IMR-90 (cell line): ENCODE results near the gene CLRN1. TPM values are rescaled to one million over a fixed set of nuclear protein-coding genes. Genes with fewer than 3 reads are reported as not detected.

Experiments used
- ATAC-seq: fragments of 200-7000 bp; cut with Tn5 transposase; 2 replicates; pipeline ENCODE4 v1.9.1; 2020; ENCODE audit warnings: low read depth, mild to moderate bottlenecking, moderate library complexity
- BruUV-seq: library from RNA; stranded (reverse); fragments of 400-500 nt; replicated peaks from 2 replicates; lab custom pipeline; 2021; lab: Mats Ljungman, UMichigan
- CTCF ChIA-PET: fragments of 300-600 bp; formaldehyde crosslinking; extraction: SDS; loops from one replicate; lab custom pipeline; 2021; ENCODE audit warnings: antibody characterized with exemption; lab: Yijun Ruan, JAX
- POLR2A ChIA-PET: fragments of 300-600 bp; sonication (Branson Sonifier 250); formaldehyde crosslinking; loops from one replicate; lab custom pipeline; 2022; ENCODE audit warnings: antibody characterized with exemption; ENCODE audit not compliant: unreplicated experiment; lab: Charles Lee
- DNase-seq: peaks from one replicate; pipeline ENCODE4 v3.0.0; 2013
- H2AFZ ChIP-seq: replicated peaks from 2 replicates; pipeline ENCODE3; 2013; ENCODE audit warnings: low read length, mild to moderate bottlenecking; ENCODE audit not compliant: poor library complexity
- H2AK5ac ChIP-seq: 2 replicates; pipeline ENCODE4 v1.6.1; 2013; ENCODE audit warnings: low read depth, low read length, inconsistent platforms
- H2AK9ac ChIP-seq: replicated peaks from 2 replicates; pipeline ENCODE3; 2013; ENCODE audit warnings: mild to moderate bottlenecking, low read depth, low read length, moderate library complexity; ENCODE audit not compliant: poor library complexity
- H2BK120ac ChIP-seq: 2 replicates; pipeline ENCODE4 v1.6.1; 2013; ENCODE audit warnings: low read depth, low read length, inconsistent platforms
- H2BK15ac ChIP-seq: 3 replicates; pipeline ENCODE4 v1.6.1; 2013; ENCODE audit warnings: low read depth, low read length, inconsistent platforms
- H2BK20ac ChIP-seq: 2 replicates; pipeline ENCODE4 v1.6.1; 2013; ENCODE audit warnings: low read depth, mild to moderate bottlenecking, inconsistent platforms, low read length, moderate library complexity
- H2BK5ac ChIP-seq: 2 replicates; pipeline ENCODE4 v1.6.1; 2013; ENCODE audit warnings: mild to moderate bottlenecking, low read depth, low read length, inconsistent platforms; ENCODE audit not compliant: poor library complexity, severe bottlenecking
- H3K14ac ChIP-seq: replicated peaks from 2 replicates; pipeline ENCODE4 v1.6.1; 2013; ENCODE audit warnings: low read depth, low read length, inconsistent platforms
- H3K18ac ChIP-seq: 2 replicates; pipeline ENCODE4 v1.6.1; 2013; ENCODE audit warnings: low read depth, low read length, control low read depth
- H3K23ac ChIP-seq: 2 replicates; pipeline ENCODE4 v1.6.1; 2013; ENCODE audit warnings: low read depth, low read length, inconsistent platforms
- H3K27ac ChIP-seq: 2 replicates; pipeline ENCODE4 v1.5.1; 2013; ENCODE audit warnings: mild to moderate bottlenecking, control low read depth, low read length; ENCODE audit not compliant: insufficient read depth
- H3K27me3 ChIP-seq: 2 replicates; pipeline ENCODE4 v1.6.1; 2013; ENCODE audit warnings: low read length; ENCODE audit not compliant: control insufficient read depth, insufficient read depth
- H3K36me3 ChIP-seq: 2 replicates; pipeline ENCODE4 v1.6.1; 2013; ENCODE audit warnings: low read length, mixed read lengths; ENCODE audit not compliant: control insufficient read depth, insufficient read depth
- H3K4ac ChIP-seq: 2 replicates; pipeline ENCODE4 v1.6.1; 2013; ENCODE audit warnings: low read depth, low read length, inconsistent platforms
- H3K4me1 ChIP-seq: 2 replicates; pipeline ENCODE4 v1.6.1; 2013; ENCODE audit warnings: low read length, mixed read lengths; ENCODE audit not compliant: control insufficient read depth, insufficient read depth
- H3K4me2 ChIP-seq: 2 replicates; pipeline ENCODE4 v1.6.1; 2013; ENCODE audit warnings: low read depth, mild to moderate bottlenecking, control low read depth, low read length, moderate library complexity
- H3K4me3 ChIP-seq: 2 replicates; pipeline ENCODE4 v1.5.1; 2013; ENCODE audit warnings: low read depth, mild to moderate bottlenecking, control low read depth, low read length, moderate library complexity; ENCODE audit not compliant: insufficient read depth
- H3K56ac ChIP-seq: 2 replicates; pipeline ENCODE4 v1.6.1; 2013; ENCODE audit warnings: low read length, inconsistent platforms; ENCODE audit not compliant: insufficient read depth; ENCODE audit errors: extremely low read depth
- H3K79me1 ChIP-seq, 2 experiments: 2 replicates each; pipeline ENCODE4 v1.6.1; 2013; ENCODE audit warnings: low read length in 2 of 2, inconsistent platforms in 1 of 2, low read depth in 1 of 2
- H3K9ac ChIP-seq: 2 replicates; pipeline ENCODE4 v1.6.1; 2013; ENCODE audit warnings: low read depth, low read length, control low read depth
- H3K9me1 ChIP-seq: 2 replicates; pipeline ENCODE4 v1.6.1; 2013; ENCODE audit warnings: low read length, inconsistent platforms; ENCODE audit not compliant: insufficient read depth
- H3K9me3 ChIP-seq: 2 replicates; pipeline ENCODE4 v1.6.1; 2013; ENCODE audit warnings: low read length; ENCODE audit not compliant: control insufficient read depth, insufficient read depth
- H4K20me1 ChIP-seq: 2 replicates; pipeline ENCODE4 v1.6.1; 2013; ENCODE audit warnings: low read length, inconsistent platforms; ENCODE audit not compliant: insufficient read depth
- H4K5ac ChIP-seq: 2 replicates; pipeline ENCODE4 v1.6.1; 2013; ENCODE audit warnings: mild to moderate bottlenecking, low read depth, low read length, control low read depth
- H4K8ac ChIP-seq, 2 experiments: 2 replicates each; pipeline ENCODE4 v1.6.1; 2013; ENCODE audit warnings: low read depth in 2 of 2, low read length in 2 of 2, control low read depth in 1 of 2, inconsistent platforms in 1 of 2
- H4K91ac ChIP-seq: 2 replicates; pipeline ENCODE4 v1.6.1; 2013; ENCODE audit warnings: low read depth, low read length, inconsistent platforms; ENCODE audit not compliant: insufficient read depth
- CEBPB ChIP-seq: IDR thresholded peaks from 2 replicates; pipeline ENCODE4 v1.6.1; 2012; ENCODE audit warnings: low read depth, low read length, improper control_type of control experiment
- CHD1 ChIP-seq: IDR thresholded peaks from 2 replicates; pipeline ENCODE4 v1.6.1; 2012; ENCODE audit warnings: low read depth, low read length, improper control_type of control experiment
- FOS ChIP-seq: fragments of 150-350 bp; IDR thresholded peaks from 2 replicates; pipeline ENCODE4 v1.6.1; 2016; ENCODE audit warnings: low read depth, low read length
- MAFK ChIP-seq: IDR thresholded peaks from 2 replicates; pipeline ENCODE4 v1.6.1; 2012; ENCODE audit warnings: low read depth, low read length, improper control_type of control experiment
- MXI1 ChIP-seq: IDR thresholded peaks from 2 replicates; pipeline ENCODE4 v1.6.1; 2012; ENCODE audit warnings: low read depth, mild to moderate bottlenecking, low read length, moderate library complexity, borderline replicate concordance
- RCOR1 ChIP-seq: IDR thresholded peaks from 2 replicates; pipeline ENCODE4 v1.6.1; 2012; ENCODE audit warnings: mild to moderate bottlenecking, low read length, improper control_type of control experiment; ENCODE audit not compliant: insufficient replicate concordance
- RFX5 ChIP-seq: IDR thresholded peaks from 2 replicates; pipeline ENCODE4 v1.8.0; 2012; ENCODE audit warnings: low read depth, mild to moderate bottlenecking, low read length, moderate library complexity
- WGBS, 2 experiments: methylation state at CpG; one replicate each; pipeline versions ENCODE4 v1.1.5 to v1.1.7; 2013; ENCODE audit warnings: missing lambda C conversion rate in 2 of 2; ENCODE audit not compliant: insufficient read length in 1 of 2; ENCODE audit errors: extremely low coverage in 2 of 2; 5-methylcytosine and 5-hydroxymethylcytosine counted together
- dilution Hi-C: fragments of 300-500 bp; cut with HindIII; formaldehyde crosslinking; loops from one replicate; pipeline ENCODE4 v1.14.3; 2018; ENCODE audit warnings: low sequenced_read_pairs; ENCODE audit not compliant: unreplicated experiment
- in situ Hi-C: fragments of 300-500 bp; cut with MboI; formaldehyde crosslinking; loops from 3 replicates; pipeline ENCODE4 v1.14.3; 2019; ENCODE audit warnings: low sequenced_read_pairs, inconsistent platforms, mixed read lengths
- intact Hi-C: fragments of 100-400 bp; cut with micrococcal nuclease; formaldehyde crosslinking; loops from 2 replicates; pipeline ENCODE4 v1.10.0; 2022
- polyA plus RNA-seq, 3 experiments: library from polyadenylated mRNA; depleted of rRNA; stranded (reverse); fragments of >200 nt; gene quantifications; 2 replicates each; pipeline ENCODE4 v1.2.3, GENCODE V29; 2012; ENCODE audit warnings: low replicate concordance in 1 of 3
- total RNA-seq: library from RNA; depleted of rRNA; stranded (reverse); fragments of >200 nt; gene quantifications from 2 replicates; pipeline ENCODE4 v1.2.3, GENCODE V29; 2012
- TF ChIP-seq, protein P1 (sequence below): fragments of 150-350 bp; IDR thresholded peaks from 2 replicates; pipeline ENCODE4 v1.6.1; 2016; ENCODE audit warnings: low read depth, mild to moderate bottlenecking, low read length, moderate library complexity, borderline replicate concordance

Gene CLRN1
- total and polyA plus RNA-seq, 2 of the 4 experiments (the other 2 are of a cell fraction), result not detected

DNA sequence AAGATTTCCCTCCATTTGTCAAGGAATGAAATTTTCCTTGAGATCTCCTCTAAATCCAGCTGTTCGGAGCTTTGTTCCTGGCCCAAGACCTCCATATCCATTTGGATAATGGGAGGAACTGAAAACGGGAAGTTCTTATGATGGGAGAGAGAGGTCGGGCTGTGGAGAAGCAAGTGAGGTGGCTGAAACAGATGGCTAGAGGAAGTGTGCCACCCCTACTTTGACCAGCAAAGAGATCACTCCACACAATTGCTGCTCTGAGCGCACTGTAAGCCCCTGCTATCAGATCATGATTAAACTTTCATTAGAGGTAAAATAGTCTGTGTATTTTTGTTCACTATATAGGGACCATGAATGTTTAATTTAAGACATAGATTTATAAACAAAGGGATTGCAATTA, 67.2 kb downstream of the CLRN1 start, which contains the start of gene MINDY4B:
TSS of gene MINDY4B (minus strand) at position 101 of the 400 bp plus-strand sequence. CDS start at position 101, 0 bp downstream.
- peaks cover 29% of the 10 kb centered on the region for H3K27me3 ChIP-seq
- H2AK9ac ChIP-seq, result no peak within 1 kb of the TSS
- no peaks in the 10 kb centered on the region for H3K36me3 ChIP-seq
- H2BK120ac ChIP-seq, result no peak within 1 kb of the TSS
- ATAC-seq, result no peak
- in situ Hi-C loops (loop anchor here (25.0 kb wide), 1 partner anchor 232 kb away; no protein-coding TSS in a partner anchor), intact Hi-C loops (no loop called here), dilution Hi-C loops (no loop called here)
- no peak within 1 kb of the TSS for H2BK20ac ChIP-seq
- no peak within 1 kb of the TSS for H3K23ac ChIP-seq
- ChIA-PET CTCF (no interaction called here), POLR2A (no interaction called here)
- no peak for DNase-seq
- peaks cover 3% of the 10 kb centered on the region; the same call in 1 of the 2 replicates for H3K9me1 ChIP-seq
- no CpG with 5 or more reads among the region's 4 CpGs for WGBS, 2 experiments
- no peak within 1 kb of the TSS for H2BK5ac ChIP-seq
- TF ChIP-seq MXI1, result no peak
- no peak for TF ChIP-seq FOS
- no peak for TF ChIP-seq CEBPB
- no peak for TF ChIP-seq CHD1
- TF ChIP-seq RFX5, result no peak
- TF ChIP-seq MAFK, result no peak
- no peak for TF ChIP-seq RCOR1
- TF ChIP-seq, protein P1, sequence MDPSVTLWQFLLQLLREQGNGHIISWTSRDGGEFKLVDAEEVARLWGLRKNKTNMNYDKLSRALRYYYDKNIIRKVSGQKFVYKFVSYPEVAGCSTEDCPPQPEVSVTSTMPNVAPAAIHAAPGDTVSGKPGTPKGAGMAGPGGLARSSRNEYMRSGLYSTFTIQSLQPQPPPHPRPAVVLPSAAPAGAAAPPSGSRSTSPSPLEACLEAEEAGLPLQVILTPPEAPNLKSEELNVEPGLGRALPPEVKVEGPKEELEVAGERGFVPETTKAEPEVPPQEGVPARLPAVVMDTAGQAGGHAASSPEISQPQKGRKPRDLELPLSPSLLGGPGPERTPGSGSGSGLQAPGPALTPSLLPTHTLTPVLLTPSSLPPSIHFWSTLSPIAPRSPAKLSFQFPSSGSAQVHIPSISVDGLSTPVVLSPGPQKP, result no peak
- BruUV-seq, result no TSS peak
- H3K56ac ChIP-seq, result no peak within 1 kb of the TSS
- no peaks in the 10 kb centered on the region for H3K9me3 ChIP-seq
- no peak within 1 kb of the TSS for H2BK15ac ChIP-seq
- no peak within 1 kb of the TSS for H2AK5ac ChIP-seq
- H3K18ac ChIP-seq, result no peak within 1 kb of the TSS
- no peak within 1 kb of the TSS for H3K4me3 ChIP-seq
- H3K27ac ChIP-seq, result no peak within 1 kb of the TSS
- H3K79me1 ChIP-seq, result no peaks in the 10 kb centered on the region
- no peak within 1 kb of the TSS for H3K9ac ChIP-seq
- no peak within 1 kb of the TSS for H3K14ac ChIP-seq
- H4K5ac ChIP-seq, result no peak within 1 kb of the TSS
- H4K8ac ChIP-seq, result no peak within 1 kb of the TSS
- no peak within 1 kb of the TSS for H3K4ac ChIP-seq
- H3K4me1 ChIP-seq, result no peaks in the 10 kb centered on the region
- no peak within 1 kb of the TSS for H3K4me2 ChIP-seq
- H2AFZ ChIP-seq, result no peak within 1 kb of the TSS
- H4K91ac ChIP-seq, result no peak within 1 kb of the TSS
- no peaks in the 10 kb centered on the region for H4K20me1 ChIP-seq
